ENCODE results near the gene MZF1.

DNA sequence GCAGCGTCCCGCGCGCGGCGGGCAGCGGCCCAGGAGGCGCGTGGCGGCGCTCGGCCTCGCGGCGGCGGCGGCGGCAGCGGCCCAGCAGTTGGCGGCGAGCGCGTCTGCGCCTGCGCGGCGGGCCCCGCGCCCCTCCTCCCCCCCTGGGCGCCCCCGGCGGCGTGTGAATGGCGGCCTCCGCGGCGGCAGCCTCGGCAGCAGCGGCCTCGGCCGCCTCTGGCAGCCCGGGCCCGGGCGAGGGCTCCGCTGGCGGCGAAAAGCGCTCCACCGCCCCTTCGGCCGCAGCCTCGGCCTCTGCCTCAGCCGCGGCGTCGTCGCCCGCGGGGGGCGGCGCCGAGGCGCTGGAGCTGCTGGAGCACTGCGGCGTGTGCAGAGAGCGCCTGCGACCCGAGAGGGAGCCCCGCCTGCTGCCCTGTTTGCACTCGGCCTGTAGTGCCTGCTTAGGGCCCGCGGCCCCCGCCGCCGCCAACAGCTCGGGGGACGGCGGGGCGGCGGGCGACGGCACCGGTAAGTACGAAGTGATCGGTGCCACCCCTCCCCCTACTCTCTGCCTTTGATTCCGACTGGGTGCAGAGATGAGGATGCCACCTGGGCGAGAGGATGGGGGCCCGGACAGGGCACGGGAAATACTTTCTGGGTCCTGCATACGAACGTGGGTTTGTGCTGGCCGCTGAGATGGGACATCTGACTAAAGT, 28.4 kb downstream of the MZF1 start:
- TF ChIP-seq, protein P1, sequence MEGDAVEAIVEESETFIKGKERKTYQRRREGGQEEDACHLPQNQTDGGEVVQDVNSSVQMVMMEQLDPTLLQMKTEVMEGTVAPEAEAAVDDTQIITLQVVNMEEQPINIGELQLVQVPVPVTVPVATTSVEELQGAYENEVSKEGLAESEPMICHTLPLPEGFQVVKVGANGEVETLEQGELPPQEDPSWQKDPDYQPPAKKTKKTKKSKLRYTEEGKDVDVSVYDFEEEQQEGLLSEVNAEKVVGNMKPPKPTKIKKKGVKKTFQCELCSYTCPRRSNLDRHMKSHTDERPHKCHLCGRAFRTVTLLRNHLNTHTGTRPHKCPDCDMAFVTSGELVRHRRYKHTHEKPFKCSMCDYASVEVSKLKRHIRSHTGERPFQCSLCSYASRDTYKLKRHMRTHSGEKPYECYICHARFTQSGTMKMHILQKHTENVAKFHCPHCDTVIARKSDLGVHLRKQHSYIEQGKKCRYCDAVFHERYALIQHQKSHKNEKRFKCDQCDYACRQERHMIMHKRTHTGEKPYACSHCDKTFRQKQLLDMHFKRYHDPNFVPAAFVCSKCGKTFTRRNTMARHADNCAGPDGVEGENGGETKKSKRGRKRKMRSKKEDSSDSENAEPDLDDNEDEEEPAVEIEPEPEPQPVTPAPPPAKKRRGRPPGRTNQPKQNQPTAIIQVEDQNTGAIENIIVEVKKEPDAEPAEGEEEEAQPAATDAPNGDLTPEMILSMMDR (conservative IDR thresholded peaks at IDR 0.05), result no peak
- no peak for TF ChIP-seq EZH2 (IDR thresholded peaks at IDR 0.05; ENCODE audit: low read depth)
